GM19023 (cell line): ENCODE measurements around the gene RGCC.

Experiments used
- ATAC-seq: cut with Tn5 transposase; IDR thresholded peaks from one replicate; pipeline ENCODE4 v1.9.1; 2021; ENCODE audit warnings: mild to moderate bottlenecking, moderate library complexity; ENCODE audit not compliant: unreplicated experiment

The RGCC gene

DNA sequence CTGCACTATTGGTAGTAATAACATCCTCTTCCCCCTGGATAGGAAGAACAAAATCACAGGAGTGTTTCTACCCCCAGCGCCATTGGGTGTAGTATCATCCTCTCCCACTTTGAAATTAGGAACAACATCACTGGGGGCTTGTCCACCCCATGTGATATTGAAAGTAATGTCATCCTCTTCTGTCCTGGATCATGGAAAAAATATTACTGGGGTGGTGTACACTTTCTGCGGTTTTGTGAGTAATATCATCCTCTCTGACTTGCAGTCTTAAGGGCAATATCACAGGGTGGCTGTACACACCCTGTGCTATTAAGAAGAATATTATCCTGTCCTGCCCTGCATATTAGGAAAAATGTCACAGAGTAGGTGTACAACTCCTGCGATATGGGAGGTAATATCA lies 4.9 kb upstream of the RGCC start:
- ATAC-seq, result no peak

DNA sequence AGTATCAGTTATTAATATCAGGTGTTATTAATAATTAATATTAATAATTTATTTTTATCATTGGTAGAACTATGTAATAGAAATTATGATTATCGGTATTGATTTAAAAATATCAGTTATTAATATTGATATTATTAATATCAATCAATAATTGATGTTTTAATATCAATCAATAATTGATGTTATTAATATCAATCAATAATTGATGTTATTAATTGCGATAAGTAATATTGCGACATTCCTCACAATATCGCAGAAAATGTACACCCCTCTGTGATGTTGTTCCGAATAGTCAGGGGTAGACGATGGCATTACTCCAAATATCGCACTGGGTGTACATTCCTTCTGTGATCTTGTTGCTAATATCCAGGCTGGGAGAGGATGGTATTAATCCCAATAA lies 3.7 kb upstream of the RGCC start:
- ATAC-seq, result no peak

DNA sequence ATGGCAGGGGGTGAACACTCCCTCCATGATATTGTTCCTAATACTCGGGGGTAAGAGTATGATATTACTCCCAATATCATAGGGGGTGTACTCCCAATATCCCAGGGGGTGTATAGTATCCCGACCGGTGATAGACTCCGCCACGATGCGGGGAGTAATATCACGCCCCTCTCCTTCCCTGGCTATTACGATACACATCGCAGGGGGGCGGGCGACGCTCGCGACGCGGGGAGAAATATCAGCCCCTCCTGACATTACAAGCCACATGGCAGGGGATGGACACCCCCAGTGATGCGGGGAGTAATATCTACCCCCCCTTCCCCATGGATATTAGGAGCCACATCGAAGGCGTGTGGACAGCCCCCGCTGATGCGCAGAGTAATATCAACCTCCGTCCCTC lies 3.2 kb upstream of the RGCC start:
- no peak for ATAC-seq

DNA sequence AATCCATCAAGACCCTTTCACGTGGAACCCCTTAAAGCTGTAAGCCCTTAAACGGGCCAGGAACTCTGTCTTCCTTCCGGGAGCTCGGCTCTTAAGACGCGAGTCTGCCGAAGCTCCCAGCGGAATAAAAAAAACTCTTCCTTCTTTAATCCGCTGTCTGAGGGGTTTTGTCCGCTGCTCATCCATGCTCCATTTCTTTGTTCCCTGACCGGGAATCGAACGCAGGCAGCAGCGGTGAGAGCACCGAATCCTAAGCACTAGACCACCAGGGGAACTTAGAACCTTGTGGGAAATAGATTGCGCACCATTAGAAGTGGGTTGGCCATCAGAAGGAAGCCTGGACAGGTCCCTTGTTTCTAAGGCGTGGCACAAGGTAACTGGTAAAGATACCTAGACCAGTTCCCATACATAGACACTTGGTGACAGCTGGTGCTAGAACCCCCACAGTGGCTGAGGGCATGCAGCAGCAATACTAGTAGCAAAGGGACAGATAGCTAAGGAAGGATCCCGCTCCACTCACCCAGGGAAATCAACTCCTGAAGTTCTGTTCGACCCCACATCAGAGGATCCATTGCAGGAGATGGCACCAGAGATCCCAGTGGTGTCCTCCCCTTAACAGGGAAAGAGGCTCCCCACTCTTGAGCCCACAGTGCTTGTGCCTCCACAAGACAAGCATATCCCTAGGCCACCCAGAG lies 1.5 kb upstream of the RGCC start:
- ATAC-seq, result no peak

DNA sequence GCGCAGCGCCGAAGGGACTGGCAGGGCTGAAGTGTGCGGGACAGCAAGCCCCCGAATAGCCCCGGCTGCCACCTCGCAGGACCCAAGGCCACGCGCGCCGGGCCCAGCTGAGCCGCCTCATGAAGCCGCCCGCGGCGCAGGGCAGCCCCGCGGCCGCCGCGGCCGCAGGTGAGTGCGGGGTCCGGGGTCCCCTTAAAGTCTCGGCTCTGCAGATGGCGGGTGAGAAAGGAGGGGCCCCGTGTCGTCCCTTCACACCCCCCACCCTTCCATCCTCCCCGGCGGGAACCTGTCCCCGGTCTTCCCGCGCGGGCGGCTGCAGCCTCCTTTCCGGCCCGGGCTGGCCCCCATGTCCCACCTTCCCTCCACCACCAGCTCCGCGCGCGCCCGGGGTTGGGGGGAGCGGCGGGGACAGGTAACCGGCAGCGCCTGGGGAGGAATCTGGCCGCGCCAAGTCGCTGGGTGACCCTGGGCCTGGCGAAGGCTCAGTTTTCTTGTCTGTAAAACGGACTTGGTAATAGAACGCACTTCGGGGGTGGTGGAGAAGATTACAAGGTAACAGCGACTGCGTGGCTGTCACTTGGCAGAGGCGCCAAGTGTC lies 338 bp downstream of the RGCC start:
- ATAC-seq, result peak; percentile 21

DNA sequence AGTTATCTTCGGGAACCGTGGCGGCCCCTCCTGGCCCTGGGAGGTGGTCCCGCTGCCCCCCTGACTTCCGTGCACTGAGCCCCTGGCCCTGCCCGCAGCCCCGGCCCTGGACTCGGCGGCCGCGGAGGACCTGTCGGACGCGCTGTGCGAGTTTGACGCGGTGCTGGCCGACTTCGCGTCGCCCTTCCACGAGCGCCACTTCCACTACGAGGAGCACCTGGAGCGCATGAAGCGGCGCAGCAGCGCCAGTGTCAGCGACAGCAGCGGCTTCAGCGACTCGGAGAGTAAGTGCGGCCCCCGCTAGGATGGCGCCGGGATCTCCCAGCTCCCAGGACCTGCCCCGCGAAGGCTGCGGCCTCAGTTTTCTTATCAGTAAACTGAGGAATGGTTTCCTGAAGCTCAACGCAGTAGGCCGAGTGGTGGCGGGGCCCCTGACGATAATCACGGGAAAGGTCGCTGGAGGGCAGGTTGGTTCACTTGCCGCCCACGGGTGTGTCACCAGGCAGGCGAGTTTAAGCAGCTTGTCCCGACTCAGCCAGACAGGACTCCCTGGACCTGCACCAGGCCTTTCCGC lies 924 bp downstream of the RGCC start:
- ATAC-seq, result peak; percentile 24

DNA sequence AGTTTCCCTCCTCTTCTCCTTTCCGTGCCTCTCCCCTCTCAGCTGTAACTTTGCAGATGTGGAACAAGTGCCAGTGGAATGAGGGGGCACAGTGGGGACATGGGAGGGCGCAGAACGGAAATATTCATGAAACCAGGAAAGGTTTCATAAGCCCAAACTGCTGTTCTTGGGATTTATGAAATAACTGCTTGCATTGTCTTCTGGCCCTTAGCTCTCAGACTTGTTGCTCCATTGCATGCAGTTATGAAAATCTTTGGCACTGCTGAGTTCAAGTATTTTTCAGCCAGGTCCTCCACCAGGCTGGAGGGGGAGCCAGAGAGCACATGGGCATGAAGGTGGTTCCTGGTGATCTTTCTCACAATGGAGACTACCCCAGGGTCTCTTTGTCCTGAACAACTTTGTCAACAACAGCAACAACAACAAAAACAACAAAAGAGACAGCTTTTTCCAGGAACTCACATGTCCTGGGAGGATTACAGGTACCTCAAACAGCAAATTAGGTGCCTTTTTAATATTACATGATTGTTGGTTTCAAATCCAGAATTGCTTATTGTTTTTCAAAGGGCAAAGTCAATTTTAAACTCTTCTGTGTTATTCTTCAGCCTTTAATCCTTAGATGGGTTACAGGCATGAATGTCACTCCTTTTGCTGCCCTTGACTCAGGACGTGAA lies 1.5 kb downstream of the RGCC start:
- ATAC-seq, result no peak

DNA sequence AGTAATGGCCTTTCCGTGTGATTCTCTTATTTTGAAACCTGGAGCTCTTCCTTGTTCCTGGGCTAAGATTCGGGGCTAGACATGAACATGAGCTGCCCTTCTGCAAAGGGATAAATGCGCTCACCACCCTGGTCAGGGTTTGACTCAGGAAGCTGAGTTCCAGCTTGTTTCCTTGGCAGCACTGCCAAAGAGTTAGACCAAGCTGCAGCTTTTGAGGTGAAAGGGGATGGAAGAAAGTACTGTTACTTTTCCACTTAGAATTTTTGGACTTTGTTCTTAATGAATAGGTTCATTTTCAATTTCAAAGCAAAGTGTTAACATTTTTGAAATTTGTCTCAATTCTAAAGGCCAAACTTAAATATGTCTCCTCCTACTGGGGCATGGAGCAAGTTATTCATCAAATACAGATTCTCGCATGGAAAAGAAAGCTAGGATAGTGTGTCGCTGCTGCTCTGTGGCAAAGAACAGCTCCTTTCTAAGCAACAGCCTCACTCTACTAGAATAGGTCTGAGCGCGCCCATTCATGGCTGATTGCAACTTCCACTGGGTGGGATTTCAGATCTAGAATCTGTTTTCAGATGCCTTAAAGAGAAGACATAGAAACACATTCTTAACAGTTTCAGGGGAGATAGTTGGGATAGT lies 2.2 kb downstream of the RGCC start:
- no peak for ATAC-seq

DNA sequence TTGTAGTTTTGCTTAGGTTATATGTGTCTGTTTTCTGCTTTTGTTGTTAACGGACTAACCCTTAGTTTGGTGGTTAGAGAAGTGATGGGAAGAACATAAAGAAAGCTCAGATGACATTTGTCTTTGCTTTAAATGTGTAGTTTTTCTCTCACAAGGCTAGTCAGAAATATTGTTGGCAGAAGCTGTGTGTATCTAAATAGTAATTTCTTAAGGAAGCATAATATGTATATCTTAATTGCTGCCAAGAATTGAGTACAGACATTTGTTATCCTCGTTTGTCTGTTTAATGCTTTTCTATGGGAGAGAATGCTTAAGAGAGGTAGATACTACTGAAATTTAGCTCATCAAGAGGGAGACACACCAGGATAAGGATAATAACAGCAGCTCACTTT lies 2.7 kb downstream of the RGCC start:
- ATAC-seq, result no peak

DNA sequence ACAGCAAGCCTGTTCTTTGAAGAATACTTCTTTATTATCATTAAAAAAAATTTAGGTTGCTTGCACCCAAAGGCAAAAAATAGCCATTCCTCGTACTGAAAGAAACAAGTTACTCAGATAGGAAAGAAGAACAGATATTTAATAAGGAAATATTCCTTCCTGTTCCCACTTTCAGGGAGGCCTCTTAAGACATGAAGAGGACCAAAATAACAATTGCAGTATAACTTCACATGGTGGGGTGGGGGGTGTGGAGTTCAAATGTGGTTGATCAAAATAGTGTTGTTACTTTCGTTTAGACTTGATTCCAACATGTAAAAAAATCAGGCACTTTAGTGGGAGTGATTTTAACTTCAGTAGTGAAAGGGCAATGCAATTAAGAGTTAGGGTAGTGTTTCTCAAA lies 3.6 kb downstream of the RGCC start:
- no peak for ATAC-seq

DNA sequence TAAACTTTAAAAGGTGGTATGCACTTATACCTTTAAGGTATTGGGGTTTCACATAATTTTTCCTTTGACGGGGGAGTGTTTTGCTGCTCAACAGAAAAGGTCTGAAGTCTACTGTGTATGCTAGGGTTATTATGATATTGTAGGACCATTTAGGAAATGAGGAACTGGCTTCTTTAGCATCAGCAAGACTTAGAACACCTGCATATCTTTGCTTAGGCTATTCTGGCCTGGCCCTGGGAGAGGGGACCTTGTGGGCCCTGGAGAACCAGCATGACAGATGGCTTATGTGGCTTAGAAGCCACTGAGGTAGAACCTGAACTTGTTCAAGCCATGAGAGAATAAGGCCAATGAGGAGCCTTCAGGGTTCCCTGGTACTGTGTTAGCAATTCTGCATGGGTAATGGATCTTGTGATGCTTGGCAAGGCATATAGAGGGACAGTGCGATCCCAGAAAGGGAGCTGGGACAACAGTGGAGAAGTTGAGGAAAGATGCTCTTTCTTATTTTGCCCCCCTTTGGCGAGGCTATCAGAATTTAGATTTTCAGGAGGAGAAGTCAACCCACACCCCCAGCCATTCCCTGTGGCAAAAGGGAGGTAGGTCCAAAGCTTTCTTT lies 4.3 kb downstream of the RGCC start:
- no peak for ATAC-seq

DNA sequence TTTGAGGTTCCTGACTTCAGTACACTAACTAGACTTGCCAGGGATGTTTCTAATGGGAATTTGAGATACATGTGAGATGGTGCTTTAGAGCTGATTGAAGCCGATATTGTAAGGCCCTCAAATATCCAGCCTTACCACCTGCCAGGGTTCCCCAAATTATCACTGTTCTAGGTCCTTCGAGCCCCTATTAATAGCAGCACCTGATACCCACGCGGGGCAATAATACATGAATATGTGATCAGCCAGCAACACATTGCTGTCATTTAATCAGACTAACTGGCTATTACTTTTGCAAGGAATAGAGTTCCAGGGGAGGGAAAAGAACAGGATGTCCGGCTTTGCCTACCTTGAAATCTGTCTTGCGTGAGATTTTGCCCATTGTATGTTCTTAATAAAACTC lies 5.1 kb downstream of the RGCC start:
- no peak for ATAC-seq

DNA sequence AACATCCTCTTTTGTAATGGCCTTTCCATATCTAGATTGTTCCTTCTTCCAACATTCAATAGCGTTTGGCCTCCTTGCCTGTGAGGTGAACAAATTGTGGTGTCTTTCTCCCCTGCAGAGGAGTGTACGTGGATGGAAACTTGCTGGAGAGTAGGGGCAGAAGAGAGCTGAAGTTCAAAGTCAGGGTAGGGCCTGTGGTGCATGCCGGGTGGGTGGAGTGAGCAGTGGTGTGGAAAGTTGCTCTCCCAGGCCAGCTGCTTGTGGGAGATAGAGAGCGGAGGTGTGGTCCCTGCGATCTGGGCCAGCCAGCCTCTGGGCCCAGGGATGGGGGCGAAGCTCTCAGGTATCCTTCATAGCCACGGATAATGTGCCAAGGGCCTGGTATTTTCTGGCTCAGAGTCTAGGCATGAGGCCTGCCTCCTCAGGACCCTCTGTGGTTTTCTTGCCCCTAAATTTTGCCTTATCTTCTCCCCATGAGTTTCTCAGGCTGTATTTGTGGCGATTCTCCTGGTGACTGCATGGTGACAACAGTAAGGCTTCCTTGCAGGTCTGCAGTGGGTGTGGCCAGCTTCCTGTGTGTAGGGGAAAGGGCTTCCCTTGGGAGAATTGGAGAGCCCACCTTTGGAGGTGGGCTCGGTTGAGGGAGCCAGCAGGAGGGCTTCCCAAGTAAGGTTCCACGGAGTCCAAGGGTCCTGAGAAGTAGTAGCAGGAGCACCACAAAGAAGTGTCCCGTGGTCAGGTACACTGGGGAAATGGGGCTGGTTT lies 6.7 kb downstream of the RGCC start:
- peak; percentile 48 for ATAC-seq

DNA sequence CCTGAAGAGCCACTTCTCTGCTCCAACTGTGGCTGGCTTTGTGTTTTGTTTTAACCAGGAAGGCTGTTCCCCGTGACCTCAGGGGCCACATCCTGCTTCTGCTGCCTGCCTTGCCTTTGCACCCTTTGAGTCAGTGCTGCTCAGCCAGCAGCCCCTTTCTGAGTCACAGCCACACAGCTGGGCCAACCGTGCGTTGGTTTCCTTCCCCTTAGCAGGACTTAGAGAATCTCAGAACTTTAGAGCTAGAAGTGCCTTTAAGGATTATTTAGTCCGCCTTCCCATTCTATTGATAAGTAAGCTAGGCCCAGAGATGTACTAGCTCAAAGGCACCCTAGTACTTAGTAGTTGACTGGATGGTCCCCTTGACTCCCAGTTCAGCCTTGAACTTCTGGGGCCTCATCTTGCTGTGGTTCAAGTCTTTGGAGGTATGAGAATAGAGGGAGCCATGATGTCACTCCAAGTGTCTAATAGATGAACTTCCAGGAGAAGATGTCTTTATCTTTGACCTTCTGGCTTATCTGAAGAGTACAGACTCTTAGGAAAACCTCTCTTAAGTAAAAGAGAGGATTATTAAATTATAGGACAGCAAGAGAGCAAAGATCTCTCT lies 8.0 kb downstream of the RGCC start:
- peak; percentile 95 for ATAC-seq

DNA sequence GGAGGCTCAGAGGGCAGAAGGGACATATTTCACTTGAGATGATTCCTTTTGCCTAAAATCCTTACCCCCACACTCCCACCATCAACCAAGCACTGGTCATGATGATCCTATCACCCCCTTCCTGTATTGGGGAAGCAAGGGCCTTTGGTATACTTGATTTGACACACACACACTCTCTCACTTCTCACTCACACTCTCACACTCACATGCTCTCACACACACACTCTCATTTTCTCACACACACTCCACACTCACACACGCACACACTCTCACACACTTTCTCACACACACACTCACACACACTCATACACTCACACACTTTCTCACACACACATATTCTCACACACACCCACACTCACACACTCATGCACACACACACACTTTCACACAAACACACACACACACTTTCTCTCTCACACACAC lies 8.6 kb downstream of the RGCC start:
- no peak for ATAC-seq

DNA sequence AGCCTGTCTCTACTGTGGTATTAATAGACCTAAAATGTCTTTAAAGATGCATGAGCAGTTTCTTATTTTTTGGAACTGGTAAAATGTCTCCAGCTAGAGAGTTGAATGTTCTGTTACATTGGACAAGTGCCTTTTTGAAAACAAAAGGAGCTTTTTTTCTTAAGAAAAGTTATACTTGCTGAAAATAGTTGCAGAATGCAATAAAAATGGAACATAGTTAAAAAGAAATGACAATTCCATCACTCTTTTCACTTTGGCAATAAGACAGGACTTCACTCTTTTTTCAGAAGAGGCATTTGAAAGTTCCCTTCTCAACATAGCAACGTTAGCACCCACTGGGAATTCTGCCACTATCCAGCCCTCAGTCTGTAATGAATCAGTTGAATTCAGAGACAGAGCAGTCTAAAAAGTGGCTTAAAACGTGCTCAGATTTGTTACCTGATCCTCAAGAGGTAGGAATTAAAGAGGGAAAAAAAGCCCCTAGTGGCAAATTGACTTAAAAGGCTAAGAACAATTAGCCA lies 10.1 kb downstream of the RGCC start:
- no peak for ATAC-seq

DNA sequence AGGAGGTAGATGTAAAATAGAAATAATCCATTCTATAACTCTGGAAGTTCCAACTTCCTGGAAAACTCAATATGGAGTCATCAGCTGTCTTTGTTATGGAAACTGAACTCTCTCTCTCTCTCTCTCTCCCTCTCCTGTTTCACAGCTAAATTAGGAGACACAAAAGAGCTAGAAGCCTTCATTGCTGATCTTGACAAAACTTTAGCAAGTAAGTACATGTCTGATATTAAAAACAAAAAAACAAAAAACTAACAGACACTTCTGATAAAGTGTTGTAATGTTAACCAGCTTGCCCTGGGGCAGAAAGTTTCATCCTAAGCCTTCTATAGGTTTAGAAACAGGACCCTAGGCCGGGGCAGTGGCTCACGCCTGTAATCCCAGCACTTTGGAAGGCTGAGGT lies 11.3 kb downstream of the RGCC start:
- no peak for ATAC-seq

DNA sequence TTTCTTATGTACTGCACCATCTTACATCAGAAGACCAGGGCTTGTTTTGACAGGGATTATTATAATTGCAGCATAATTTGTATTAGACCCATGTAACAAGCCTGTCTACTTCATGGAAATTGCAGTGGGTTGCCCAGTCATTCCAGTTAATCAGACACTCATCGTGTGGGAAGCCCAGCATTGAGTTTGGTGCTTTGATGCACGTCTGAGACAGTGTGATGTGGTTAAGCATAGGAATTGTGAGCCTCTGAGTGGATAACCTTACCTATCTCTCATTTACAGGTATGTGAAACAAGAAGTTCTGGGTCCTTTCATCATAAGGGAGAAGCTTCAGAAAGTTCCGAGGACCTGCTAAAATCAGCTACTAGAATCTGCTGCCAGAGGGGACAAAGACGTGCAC lies 12.8 kb downstream of the RGCC start:
- no peak for ATAC-seq

DNA sequence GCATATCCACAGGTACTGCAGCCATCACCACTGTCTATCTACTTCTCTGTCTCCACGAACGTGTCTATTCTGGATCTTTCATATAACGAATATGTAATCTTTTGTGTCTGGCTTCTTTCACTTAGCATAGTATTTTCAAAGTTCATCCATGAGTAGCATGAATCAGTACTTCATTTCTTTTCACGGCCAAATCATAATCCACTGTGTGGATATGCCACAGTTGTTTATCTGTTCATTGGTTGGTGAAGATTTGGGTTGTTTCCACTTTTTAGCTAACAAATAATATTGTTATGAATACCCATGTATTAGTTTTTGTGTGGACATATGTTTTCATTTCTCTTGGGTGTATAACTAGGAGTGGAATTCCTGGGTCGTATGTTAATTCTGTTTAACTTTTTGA lies 14.4 kb downstream of the RGCC start:
- ATAC-seq, result no peak

DNA sequence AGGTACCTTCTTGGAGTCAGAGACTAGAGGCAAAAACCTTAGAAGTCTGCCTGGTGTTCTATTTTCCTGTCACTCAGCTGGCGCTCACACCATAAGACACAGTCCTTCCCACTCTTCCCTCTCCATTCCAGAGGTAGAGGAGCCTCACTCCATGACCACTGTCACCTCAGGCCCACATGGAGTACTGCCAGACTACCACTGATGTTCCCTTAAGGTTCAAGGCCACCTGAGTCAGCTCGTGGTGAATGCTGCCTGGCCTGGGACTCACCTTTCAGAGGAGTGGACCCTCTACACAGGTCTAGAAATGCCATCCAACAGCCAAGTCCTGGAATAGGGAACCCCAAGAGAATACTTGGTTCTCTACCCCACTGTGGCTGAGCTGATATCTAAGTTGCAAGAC lies 29.9 kb downstream of the RGCC start:
- ATAC-seq, result no peak
